Neural cell (in vitro differentiated cells): ENCODE results near the gene XAGE1A.

ENCODE experiments used
- CTCF ChIP-seq: fragments of 450-650 bp; IDR thresholded peaks from 2 replicates; pipeline ENCODE4 v1.5.1; 2014; ENCODE audit warnings: antibody characterized with exemption, mild to moderate bottlenecking, moderate library complexity; ENCODE audit not compliant: poor library complexity, severe bottlenecking
- MXI1 ChIP-seq: fragments of 450-650 bp; conservative IDR thresholded peaks from 2 replicates; pipeline ENCODE4 v1.6.1; 2014; ENCODE audit warnings: antibody characterized with exemption, mild to moderate bottlenecking; ENCODE audit not compliant: poor library complexity, severe bottlenecking
- RAD21 ChIP-seq: fragments of 450-650 bp; conservative IDR thresholded peaks from 2 replicates; pipeline ENCODE4 v1.6.1; 2014; ENCODE audit warnings: antibody characterized with exemption, mild to moderate bottlenecking, moderate library complexity

- TF ChIP-seq MXI1 = no peak
- no peak for TF ChIP-seq RAD21
- TF ChIP-seq CTCF = no peak
Measured at GRCh38 chrX:52509916-52510315, 14.3 kb downstream of the XAGE1A start.
